A549 (cell line): ENCODE data around the gene PYGB. TPM values are rescaled to one million over a fixed set of nuclear protein-coding genes. Genes with fewer than 3 reads are reported as not detected.

Experiments
- ATAC-seq, 2 experiments: fragments of 200-7000 bp in 1 of 2; fragments of >200 bp in 1 of 2; cut with Nextera tagmentation in 1 of 2; cut with Tn5 transposase in 1 of 2; 3 replicates each; pipeline versions ENCODE4 v1.8.0 to v1.9.1; 2018 to 2020; ENCODE audit warnings: mild to moderate bottlenecking in 1 of 2, moderate library complexity in 1 of 2
- CTCF ChIA-PET: fragments of 300-600 bp; sonication (Branson Sonifier 250); formaldehyde crosslinking; extraction: SDS; loops from one replicate; lab custom pipeline; 2021; ENCODE audit warnings: antibody characterized with exemption, inconsistent platforms; lab: Yijun Ruan, JAX
- POLR2A ChIA-PET: fragments of 350-600 bp; formaldehyde crosslinking; extraction: SDS; loops from one replicate; lab custom pipeline; 2021; ENCODE audit warnings: antibody characterized with exemption, inconsistent platforms; lab: Yijun Ruan, JAX
- DNase-seq, 2 experiments: peaks; one replicate each; pipeline versions ENCODE4 v3.0.0 to v3.0.0-alpha.2; 2011 to 2016; ENCODE audit warnings: low read depth in 1 of 2, low spot score in 1 of 2
- FAIRE-seq: peaks from 2 replicates; lab custom pipeline; 2011; peaks lifted over from hg19 to GRCh38; lab: Jason Lieb, UNC
- H3K27ac ChIP-seq, 2 experiments: fragments of >200 bp; sonication (Bioruptor Twin); formaldehyde crosslinking; 3 replicates each; pipeline ENCODE4 v1.5.1; 2016 to 2017
- H3K4me1 ChIP-seq: fragments of >200 bp; sonication (Bioruptor Twin); formaldehyde crosslinking; 3 replicates; pipeline ENCODE4 v1.6.1; 2016
- H3K4me2 ChIP-seq: fragments of >200 bp; sonication (Bioruptor Twin); formaldehyde crosslinking; 3 replicates; pipeline ENCODE4 v1.6.1; 2016
- H3K4me3 ChIP-seq: fragments of >200 bp; sonication (Bioruptor Twin); formaldehyde crosslinking; 3 replicates; pipeline ENCODE4 v1.5.1; 2016
- H3K9me3 ChIP-seq: fragments of >200 bp; sonication (Bioruptor Twin); formaldehyde crosslinking; 3 replicates; pipeline ENCODE4 v1.6.1; 2016
- BHLHE40 ChIP-seq: IDR thresholded peaks from 2 replicates; pipeline ENCODE4 v1.6.1; 2012; ENCODE audit warnings: low read depth, low read length, inconsistent platforms
- EHF ChIP-seq: fragments of 250-450 bp; sonication (Bioruptor Pico); IDR thresholded peaks from 2 replicates; pipeline ENCODE4 v1.5.0; 2020; ENCODE audit warnings: mild to moderate bottlenecking
- ESRRA ChIP-seq: fragments of 150-350 bp; IDR thresholded peaks from 2 replicates; pipeline ENCODE4 v1.6.1; 2014; ENCODE audit warnings: mild to moderate bottlenecking, low read length, borderline replicate concordance
- FOSL2 ChIP-seq, 2 experiments: fragments of 450-650 bp in 1 of 2; fragments of >200 bp in 1 of 2; sonication (Bioruptor Twin) in 1 of 2; formaldehyde crosslinking; IDR thresholded peaks; 2 replicates each; pipeline versions ENCODE4 v1.5.0 to v1.6.1; 2016 to 2020; ENCODE audit warnings: mild to moderate bottlenecking in 1 of 2, moderate library complexity in 1 of 2
- HDAC2 ChIP-seq: fragments of 200-600 bp; sonication (generic); IDR thresholded peaks from 2 replicates; pipeline ENCODE4 v1.6.1; 2016
- HOXB13 ChIP-seq: fragments of 250-450 bp; sonication (Bioruptor Pico); IDR thresholded peaks from 2 replicates; pipeline ENCODE4 v1.5.0; 2020; ENCODE audit warnings: low read depth, mild to moderate bottlenecking, moderate library complexity
- MAZ ChIP-seq: fragments of 150-350 bp; IDR thresholded peaks from 2 replicates; pipeline ENCODE4 v1.6.1; 2014; ENCODE audit warnings: antibody characterized with exemption, low read depth, low read length, borderline replicate concordance
- MYC ChIP-seq: IDR thresholded peaks from 2 replicates; pipeline ENCODE4 v1.6.1; 2012; ENCODE audit warnings: mild to moderate bottlenecking, inconsistent platforms, low read length, improper control_type of control experiment, borderline replicate concordance
- POLR2AphosphoS2 ChIP-seq: conservative IDR thresholded peaks from 2 replicates; pipeline ENCODE4 v1.6.1; 2012; ENCODE audit warnings: low read length, improper control_type of control experiment, inconsistent platforms
- RAD21 ChIP-seq, 2 experiments: fragments of >200 bp in 1 of 2; sonication (Bioruptor Twin) in 1 of 2; formaldehyde crosslinking in 1 of 2; IDR thresholded peaks in 1 of 2; conservative IDR thresholded peaks in 1 of 2; 2 replicates in 1 of 2; 3 replicates in 1 of 2; pipeline ENCODE4 v1.6.1; 2012 to 2018; ENCODE audit warnings: inconsistent platforms in 1 of 2
- RFX5 ChIP-seq: fragments of 450-650 bp; IDR thresholded peaks from 2 replicates; pipeline ENCODE4 v1.7.1; 2014; ENCODE audit warnings: antibody characterized with exemption, mild to moderate bottlenecking, moderate library complexity
- TP53 ChIP-seq: fragments of 250-450 bp; sonication (Bioruptor Pico); IDR thresholded peaks from 2 replicates; pipeline ENCODE4 v1.5.0; 2021; ENCODE audit warnings: mild to moderate bottlenecking, moderate library complexity
- ZFP36 ChIP-seq: fragments of 450-650 bp; IDR thresholded peaks from 2 replicates; pipeline ENCODE4 v1.6.1; 2014; ENCODE audit warnings: borderline replicate concordance; ENCODE audit not compliant: partially characterized antibody
- WGBS: methylation state at CpG from one replicate; pipeline ENCODE4 v1.1.6; 2017; ENCODE audit errors: missing lambda C conversion rate; 5-methylcytosine and 5-hydroxymethylcytosine counted together
- polyA plus RNA-seq, 4 experiments: library from polyadenylated mRNA; depleted of rRNA in 3 of 4; stranded (reverse); fragments of >200 nt; fragmentation: RNase III in 1 of 4; extraction: RNeasy Plus Mini Kit Qiagen cat#74134 plus additional on column Dnase treatment in 1 of 4; gene quantifications; 2 replicates in 3 of 4; 3 replicates in 1 of 4; pipeline ENCODE4 v1.2.3, GENCODE V29; 2011 to 2017
- TF ChIP-seq, protein P1 (sequence below): fragments of >200 bp; sonication (Bioruptor Twin); formaldehyde crosslinking; IDR thresholded peaks from 3 replicates; pipeline ENCODE4 v1.5.1; 2016

Gene PYGB
- polyA plus RNA-seq, 2 of the 4 experiments (the other 2 are of a cell fraction), result 93.2 to 100 TPM

DNA sequence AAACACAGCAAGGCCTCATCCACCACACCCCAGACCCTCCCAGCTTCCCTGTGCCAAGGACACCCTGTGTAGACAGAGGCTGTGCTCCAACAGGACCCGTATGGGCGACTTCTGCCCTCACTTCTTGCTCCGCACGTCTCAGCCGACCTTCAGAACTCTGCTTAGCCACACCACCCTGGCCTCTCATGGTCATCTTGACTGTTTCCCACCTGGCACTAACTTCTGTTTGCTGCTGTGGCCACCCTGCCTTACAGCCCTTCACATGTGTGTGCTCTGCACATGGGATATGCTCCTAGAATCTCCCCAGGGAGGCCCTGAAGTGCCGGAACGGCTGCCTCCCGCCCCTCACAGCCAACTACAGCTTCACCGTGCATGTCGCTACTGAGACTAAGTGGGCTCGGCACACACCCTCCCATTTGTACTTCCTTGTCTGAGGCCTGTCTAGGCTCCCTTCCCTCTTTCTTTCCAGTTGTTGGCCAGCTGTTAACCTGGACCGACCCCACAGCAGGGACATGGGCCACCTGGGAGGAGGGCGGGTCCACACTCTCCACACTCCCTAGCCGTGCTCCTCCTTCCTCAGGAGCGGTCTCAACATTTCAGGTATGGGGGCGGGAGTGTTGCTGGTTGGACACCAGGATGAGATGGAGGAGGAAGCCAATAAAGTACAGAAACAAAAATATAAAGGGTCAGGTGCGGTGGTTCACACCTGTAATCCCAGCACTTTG is 69.6 kb downstream of the PYGB start:
- FAIRE-seq, result no peak
- CTCF ChIA-PET, result interaction anchor here (2.2 to 6.4 kb wide), 4 partner anchors 21 to 323 kb away, joined by 5 to 91 read pairs (median 36); no protein-coding TSS in a partner anchor

DNA sequence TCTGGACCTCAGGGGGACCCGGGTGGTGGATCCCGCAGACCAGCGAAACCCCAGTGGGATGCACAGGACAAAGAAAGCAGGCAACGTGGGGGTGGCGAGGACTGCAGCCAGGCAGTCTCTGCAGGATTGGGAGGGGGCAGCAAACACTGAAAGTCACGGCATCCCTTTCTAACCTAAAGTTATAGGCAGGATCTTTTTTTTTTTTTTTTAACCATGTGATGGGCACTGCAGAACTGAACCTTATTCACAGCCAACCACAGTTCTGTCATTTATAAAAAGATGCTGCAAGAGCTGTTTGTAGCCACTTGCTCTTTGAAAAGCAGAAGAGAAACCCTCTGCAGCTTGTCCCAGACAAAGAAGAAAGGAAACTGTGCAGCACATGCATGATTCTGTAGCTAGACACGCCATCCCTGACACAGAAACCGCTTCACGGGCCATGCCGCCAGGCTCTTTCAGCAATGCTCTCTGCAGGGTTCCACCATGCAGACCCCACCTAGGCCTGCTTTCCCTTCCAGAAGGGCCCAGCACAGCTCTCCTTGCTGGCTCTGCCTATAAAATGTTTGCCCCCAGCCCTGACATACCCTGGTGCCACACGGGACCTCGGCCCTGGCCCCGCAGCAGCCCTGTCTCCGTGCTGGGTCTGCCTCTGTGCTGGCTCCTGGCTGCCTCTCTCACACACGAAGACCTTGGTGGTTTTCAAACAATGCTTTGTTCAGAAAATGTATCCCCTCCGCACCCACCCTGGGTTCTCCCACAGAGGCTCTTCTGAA is 70.8 kb downstream of the PYGB start:
- POLR2A ChIA-PET, result no interaction called here
- no peak overlapping the region for H3K4me2 ChIP-seq
- ATAC-seq, result no peak
- H3K4me3 ChIP-seq, result no peak overlapping the region
- TF ChIP-seq ESRRA, result no peak
- 90% methylated on average over 16 of the region's 16 CpGs for WGBS
- peak overlapping the region in 1 of 2 experiments; percentile 9; a peak in 1 of 6 replicates for H3K27ac ChIP-seq
- FAIRE-seq, result no peak
- H3K9me3 ChIP-seq, result no peaks in the 10 kb centered on the region
- CTCF ChIA-PET, result interaction anchor here (0.6 to 6.4 kb wide), 5 partner anchors 20 to 325 kb away, joined by 3 to 35 read pairs (median 8); no protein-coding TSS in a partner anchor
- peaks cover 27% of the 10 kb centered on the region for H3K4me1 ChIP-seq
- no peak for DNase-seq

More for the DNA sequence above, 69.6 kb downstream of the PYGB start:
- DNase-seq (no peak), ATAC-seq (no peak)
- POLR2A ChIA-PET, result no interaction called here
- Histone ChIP-seq H3K4me2 (no peak overlapping the region), H3K4me1 (peaks cover 31% of the 10 kb centered on the region), H3K4me3 (no peak overlapping the region), H3K9me3 (no peaks in the 10 kb centered on the region), H3K27ac (peak overlapping the region in 1 of 2 experiments; percentile 85; a peak in 3 of 6 replicates)
- TF ChIP-seq TP53 (CRISPR knock-in tag) (no peak), EHF (no peak), HOXB13 (CRISPR knock-in tag) (no peak), POLR2AphosphoS2 (no peak), HDAC2 (no peak)
- TF ChIP-seq, protein P1, sequence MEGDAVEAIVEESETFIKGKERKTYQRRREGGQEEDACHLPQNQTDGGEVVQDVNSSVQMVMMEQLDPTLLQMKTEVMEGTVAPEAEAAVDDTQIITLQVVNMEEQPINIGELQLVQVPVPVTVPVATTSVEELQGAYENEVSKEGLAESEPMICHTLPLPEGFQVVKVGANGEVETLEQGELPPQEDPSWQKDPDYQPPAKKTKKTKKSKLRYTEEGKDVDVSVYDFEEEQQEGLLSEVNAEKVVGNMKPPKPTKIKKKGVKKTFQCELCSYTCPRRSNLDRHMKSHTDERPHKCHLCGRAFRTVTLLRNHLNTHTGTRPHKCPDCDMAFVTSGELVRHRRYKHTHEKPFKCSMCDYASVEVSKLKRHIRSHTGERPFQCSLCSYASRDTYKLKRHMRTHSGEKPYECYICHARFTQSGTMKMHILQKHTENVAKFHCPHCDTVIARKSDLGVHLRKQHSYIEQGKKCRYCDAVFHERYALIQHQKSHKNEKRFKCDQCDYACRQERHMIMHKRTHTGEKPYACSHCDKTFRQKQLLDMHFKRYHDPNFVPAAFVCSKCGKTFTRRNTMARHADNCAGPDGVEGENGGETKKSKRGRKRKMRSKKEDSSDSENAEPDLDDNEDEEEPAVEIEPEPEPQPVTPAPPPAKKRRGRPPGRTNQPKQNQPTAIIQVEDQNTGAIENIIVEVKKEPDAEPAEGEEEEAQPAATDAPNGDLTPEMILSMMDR, result no peak
- WGBS, result 93% methylated on average over 17 of the region's 17 CpGs

DNA sequence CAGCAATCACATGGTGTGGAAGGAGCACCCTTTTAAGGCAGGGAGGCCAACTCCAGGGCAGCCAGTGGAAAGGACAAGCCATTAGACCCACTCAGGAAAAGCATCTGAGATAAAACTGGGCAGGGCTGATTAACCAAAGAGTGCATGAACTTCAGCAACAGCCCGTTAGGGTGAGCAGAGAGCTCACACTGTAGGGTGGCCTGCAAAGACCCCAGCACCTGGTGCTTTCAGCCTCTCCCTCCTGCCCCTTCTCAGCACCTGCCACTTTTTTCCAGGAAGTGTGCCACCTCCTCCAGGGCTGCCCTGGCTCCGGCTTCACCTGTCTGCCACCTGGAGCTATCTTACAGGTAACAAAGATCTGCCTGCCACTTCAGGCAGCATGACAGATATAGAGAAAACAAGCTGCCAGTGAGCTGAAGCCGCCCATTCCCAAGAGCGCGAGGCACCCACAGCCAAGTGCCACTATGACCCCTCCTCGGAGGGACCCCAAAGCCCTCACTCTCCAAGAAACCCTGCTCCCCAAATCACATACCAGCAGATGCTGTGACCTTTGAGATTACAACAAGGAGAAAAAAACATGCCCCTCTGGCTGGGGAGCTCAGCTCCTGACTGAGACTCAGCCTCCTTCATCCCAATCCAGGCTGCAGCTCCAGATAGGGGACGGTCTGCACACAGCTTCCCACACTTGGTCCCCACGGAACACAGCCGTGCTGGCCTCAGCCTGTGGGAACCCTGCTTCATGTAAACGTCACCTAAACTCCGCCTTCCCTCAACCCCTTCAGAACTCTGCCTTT is 71.6 kb downstream of the PYGB start:
- DNase-seq (no peak), FAIRE-seq (no peak), ATAC-seq (no peak)
- H3K4me2 ChIP-seq, result no peak overlapping the region
- H3K4me1 ChIP-seq, result peaks cover 20% of the 10 kb centered on the region
- H3K27ac ChIP-seq, result no peak overlapping the region
- TF ChIP-seq BHLHE40 (no peak), POLR2AphosphoS2 (no peak)
- POLR2A ChIA-PET, result no interaction called here
- CTCF ChIA-PET, result interaction anchor here (0.6 to 6.4 kb wide), 5 partner anchors 19 to 325 kb away, joined by 3 to 35 read pairs (median 8); no protein-coding TSS in a partner anchor
- WGBS, result 89% methylated on average over 11 of the region's 11 CpGs
- H3K9me3 ChIP-seq, result no peaks in the 10 kb centered on the region
- no peak overlapping the region for H3K4me3 ChIP-seq

DNA sequence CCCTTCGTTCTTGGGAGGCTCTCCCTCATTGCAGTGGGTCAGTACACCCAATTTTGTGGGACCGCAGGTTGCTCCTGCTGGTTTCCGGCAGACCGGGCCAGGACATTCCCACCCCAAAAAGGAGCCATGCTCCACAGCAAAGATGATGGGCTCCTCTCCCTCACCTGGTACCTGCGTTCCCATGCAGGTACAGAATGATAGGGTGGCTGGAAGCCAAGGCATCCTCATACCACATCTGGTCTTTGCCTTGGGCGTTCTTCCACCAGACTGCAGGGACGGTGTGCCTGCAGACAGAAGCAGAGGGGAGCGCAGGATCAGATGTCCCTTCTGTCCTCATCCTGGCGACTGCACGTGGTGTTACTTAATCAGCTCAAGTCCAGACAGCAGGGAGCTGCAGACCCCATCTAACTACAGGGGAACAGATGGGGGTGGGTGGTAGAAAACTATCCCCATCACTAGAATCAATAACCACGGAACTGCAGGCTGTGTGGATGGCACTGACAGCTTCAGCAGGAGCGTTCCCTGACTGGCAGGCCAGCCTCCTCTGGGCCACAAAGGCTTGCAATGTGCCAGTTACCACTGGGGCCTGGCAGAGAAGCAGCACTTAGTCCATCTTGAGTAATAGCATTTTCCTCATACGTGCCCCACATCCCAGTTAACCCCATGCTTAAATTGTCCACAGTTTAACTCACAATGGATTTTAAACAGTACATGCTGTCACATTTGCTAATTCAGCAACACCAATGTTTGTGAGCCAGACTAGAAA is 72.3 kb downstream of the PYGB start:
- Histone ChIP-seq H3K4me2 (no peak overlapping the region), H3K27ac (no peak overlapping the region), H3K4me1 (peaks cover 12% of the 10 kb centered on the region), H3K4me3 (no peak overlapping the region), H3K9me3 (no peaks in the 10 kb centered on the region)
- DNase-seq (no peak), FAIRE-seq (no peak), ATAC-seq (no peak)
- TF ChIP-seq MAZ, result no peak
- no peak for TF ChIP-seq ZFP36
- TF ChIP-seq EHF, result no peak
- no peak for TF ChIP-seq RFX5
- TF ChIP-seq MYC, result no peak
- no peak for TF ChIP-seq RAD21 (conservative IDR thresholded peaks at IDR 0.05 in 1 of 2, IDR thresholded peaks at IDR 0.05 in 1 of 2)
- no peak for TF ChIP-seq ESRRA
- no peak for TF ChIP-seq FOSL2 (IDR thresholded peaks at IDR 0.05)
- no peak for TF ChIP-seq FOSL2 (CRISPR knock-in tag; IDR thresholded peaks at IDR 0.05)
- 82% methylated on average over 13 of the region's 13 CpGs for WGBS
- ChIA-PET CTCF (interaction anchor here (0.9 to 6.4 kb wide), 6 partner anchors 19 to 326 kb away, joined by 3 to 35 read pairs (median 9); no protein-coding TSS in a partner anchor), POLR2A (no interaction called here)
